ENCODE measurements around the gene TKTL1. TPM values are rescaled to one million over a fixed set of nuclear protein-coding genes. Genes with fewer than 3 reads are reported as not detected.

Gene TKTL1
- total and polyA plus RNA-seq, 2 of the 8 experiments (the other 6 are each of a cell fraction or from before 2014, with no cell fraction given): 0.05 TPM; not detected in 1

DNA sequence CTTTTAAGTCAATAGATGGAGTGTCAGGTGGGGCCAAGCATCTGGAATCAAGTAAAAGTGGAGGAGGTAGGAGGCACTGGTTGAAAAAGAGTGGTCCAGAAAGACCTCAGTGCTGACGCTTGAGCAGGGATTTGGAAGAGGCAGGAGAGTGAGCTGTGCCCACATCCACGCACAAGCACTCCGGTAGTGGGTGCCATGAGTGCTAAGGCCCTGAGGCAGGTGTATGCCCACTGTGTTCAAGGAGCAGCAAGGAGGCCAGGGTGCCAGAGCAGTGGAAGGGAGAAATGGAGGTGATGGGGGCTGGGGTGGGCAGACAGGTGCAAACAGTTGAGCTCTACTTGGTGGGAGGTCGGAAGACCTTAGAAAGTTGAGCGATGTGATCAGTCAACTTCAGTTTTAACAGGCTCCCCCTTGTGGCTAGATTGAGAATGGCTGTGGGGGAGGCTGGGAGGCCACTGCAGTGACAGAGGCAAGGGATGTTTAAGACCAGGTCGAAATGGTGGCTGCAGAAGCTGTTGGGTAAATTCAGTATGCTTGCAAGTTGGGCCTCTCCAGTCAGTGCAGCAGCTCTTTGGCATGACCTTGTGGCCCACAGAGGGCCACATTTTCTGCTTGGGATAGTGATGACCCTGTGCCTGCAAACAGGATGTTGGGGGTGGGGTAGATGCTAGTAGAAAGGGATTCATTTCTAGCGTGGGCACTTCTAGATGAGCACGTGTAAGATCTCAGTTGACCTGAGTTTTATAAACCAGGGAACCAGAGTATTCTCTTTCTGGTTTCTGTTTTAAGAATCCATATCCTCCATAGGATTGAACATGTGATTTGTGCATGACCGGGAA, 12.7 kb downstream of the TKTL1 start:
- Histone ChIP-seq H4K8ac (ENCODE audit: extremely low read depth, insufficient read depth, low read length) (peak overlapping the region; percentile 46; the same call in 1 of the 2 replicates), H4K5ac (ENCODE audit: insufficient read length, low read depth, low read length) (no peak overlapping the region), H4K91ac (replicated peaks; ENCODE audit: insufficient read length, low read length) (no peak overlapping the region), H2AK5ac (ENCODE audit: low read depth, low read length) (no peak overlapping the region), H2BK12ac (ENCODE audit: low read depth, low read length) (no peak overlapping the region), H2BK5ac (ENCODE audit: low read depth, low read length) (no peak overlapping the region), H3K4ac (replicated peaks; ENCODE audit: insufficient read length, low read depth, low read length) (no peak overlapping the region), H3K18ac (ENCODE audit: extremely low read depth, low read length) (no peak overlapping the region), H3K23ac (ENCODE audit: insufficient read length) (no peak overlapping the region), H2BK15ac (ENCODE audit: low read length) (no peak overlapping the region), H2BK120ac (replicated peaks; ENCODE audit: low read depth, low read length) (no peak overlapping the region), H3K27ac (ENCODE audit: low read depth, low read length) (no peak overlapping the region), H4K20me1 (replicated peaks in 1 of 2; ENCODE audit: control insufficient read depth in 1 of 2, insufficient read depth in 2 of 2, low read length in 2 of 2) (no peaks in the 10 kb centered on the region), H2AFZ (ENCODE audit: low read length) (no peak overlapping the region), H3K36me3 (ENCODE audit: control insufficient read depth in 2 of 4, insufficient read depth in 4 of 4, low read length in 3 of 4) (no peaks in the 10 kb centered on the region), H2BK20ac (ENCODE audit: low read length) (no peak overlapping the region), H3K4me3 (ENCODE audit: extremely low read depth in 1 of 4, insufficient read depth in 2 of 4, low read depth in 3 of 4, low read length in 4 of 4) (no peak overlapping the region), H3K27me3 (replicated peaks in 1 of 4; ENCODE audit: control insufficient read depth in 3 of 4, extremely low read depth in 1 of 4, insufficient read depth in 3 of 4, low read length in 3 of 4) (no peaks in the 10 kb centered on the region), H3K79me2 (ENCODE audit: control insufficient read depth in 1 of 2, insufficient read depth in 2 of 2, low read length in 2 of 2) (no peaks in the 10 kb centered on the region), H3K9ac (replicated peaks in 1 of 4; ENCODE audit: extremely low read depth in 1 of 4, low read depth in 3 of 4, low read length in 3 of 4) (no peak overlapping the region), H3K4me1 (replicated peaks in 1 of 4; ENCODE audit: control insufficient read depth in 3 of 4, insufficient read depth in 4 of 4, low read length in 3 of 4) (peaks cover 0 to 3% (median 0%) of the 10 kb centered on the region in 4 experiments; a peak in 1 of 7 replicates), H3K23me2 (ENCODE audit: low read depth, low read length) (no peaks in the 10 kb centered on the region), H3K56ac (replicated peaks; ENCODE audit: insufficient read length, low read depth, low read length) (no peak overlapping the region), H3K4me2 (ENCODE audit: insufficient read depth in 1 of 2, low read depth in 2 of 2, low read length in 2 of 2) (no peak overlapping the region), H3K9me3 (ENCODE audit: insufficient read depth in 2 of 2, low read depth in 1 of 2, low read length in 1 of 2) (no peaks in the 10 kb centered on the region), H3K79me1 (ENCODE audit: low read depth, low read length) (no peaks in the 10 kb centered on the region), H3K14ac (ENCODE audit: insufficient read length) (no peak overlapping the region)
- CTCF ChIA-PET (ENCODE audit: partially characterized antibody): interaction anchor here (0.9 to 1.5 kb wide), 8 partner anchors 8 to 168 kb away, joined by 3 to 7 read pairs (median 5); no protein-coding TSS in a partner anchor
- TF ChIP-seq YY1 (IDR thresholded peaks at IDR 0.05; ENCODE audit: low read depth, low read length) (no peak), POLR2AphosphoS5 (IDR thresholded peaks at IDR 0.05; ENCODE audit: low read depth, low read length) (no peak), RXRA (IDR thresholded peaks at IDR 0.05; ENCODE audit: insufficient read depth, low read depth, low read length) (no peak), TCF12 (IDR thresholded peaks at IDR 0.05; ENCODE audit: low read depth, low read length) (no peak), RAD21 (IDR thresholded peaks at IDR 0.05 in 1 of 2, conservative IDR thresholded peaks at IDR 0.05 in 1 of 2; ENCODE audit: low read depth in 2 of 2, low read length in 2 of 2) (peak; percentile 55 to 61), TAF1 (IDR thresholded peaks at IDR 0.05; ENCODE audit: low read depth, low read length) (no peak)
- TF ChIP-seq, protein P1, sequence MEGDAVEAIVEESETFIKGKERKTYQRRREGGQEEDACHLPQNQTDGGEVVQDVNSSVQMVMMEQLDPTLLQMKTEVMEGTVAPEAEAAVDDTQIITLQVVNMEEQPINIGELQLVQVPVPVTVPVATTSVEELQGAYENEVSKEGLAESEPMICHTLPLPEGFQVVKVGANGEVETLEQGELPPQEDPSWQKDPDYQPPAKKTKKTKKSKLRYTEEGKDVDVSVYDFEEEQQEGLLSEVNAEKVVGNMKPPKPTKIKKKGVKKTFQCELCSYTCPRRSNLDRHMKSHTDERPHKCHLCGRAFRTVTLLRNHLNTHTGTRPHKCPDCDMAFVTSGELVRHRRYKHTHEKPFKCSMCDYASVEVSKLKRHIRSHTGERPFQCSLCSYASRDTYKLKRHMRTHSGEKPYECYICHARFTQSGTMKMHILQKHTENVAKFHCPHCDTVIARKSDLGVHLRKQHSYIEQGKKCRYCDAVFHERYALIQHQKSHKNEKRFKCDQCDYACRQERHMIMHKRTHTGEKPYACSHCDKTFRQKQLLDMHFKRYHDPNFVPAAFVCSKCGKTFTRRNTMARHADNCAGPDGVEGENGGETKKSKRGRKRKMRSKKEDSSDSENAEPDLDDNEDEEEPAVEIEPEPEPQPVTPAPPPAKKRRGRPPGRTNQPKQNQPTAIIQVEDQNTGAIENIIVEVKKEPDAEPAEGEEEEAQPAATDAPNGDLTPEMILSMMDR (IDR thresholded peaks at IDR 0.05; ENCODE audit: control extremely low read depth in 1 of 3, insufficient read depth in 1 of 3, low read depth in 1 of 3, low read length in 3 of 3): peak; percentile 61 to 80 (median 64)
- peak; percentile 39 to 84 for DNase-seq (ENCODE audit: low read depth in 1 of 2, low spot score in 2 of 2)
- peak; percentile 92 for FAIRE-seq
- WGBS, 2 experiments (ENCODE audit: extremely low coverage in 1 of 2, insufficient coverage in 1 of 2, insufficient read length in 1 of 2, insufficient replicate concordance in 2 of 2, low coverage in 1 of 2, low lambda C conversion rate in 2 of 2, missing lambda C conversion rate in 1 of 2): 70% methylated on average over 6 of the region's 9 CpGs; no CpG with 5 or more reads in 1 of the 2 experiments
- POLR2A ChIA-PET (ENCODE audit: partially characterized antibody): no interaction called here
